HL-60/S4 treated with retinoic acid at 250 ng/mL for 4 days and 3 days (cell line): ENCODE results near the gene INHBC.

Experiments used
- in situ Hi-C: fragments of 300-500 bp; cut with MboI; formaldehyde crosslinking; loops from 2 replicates; pipeline ENCODE4 v1.7.0; 2022; ENCODE audit warnings: low sequenced_read_pairs

INHBC gene

DNA sequence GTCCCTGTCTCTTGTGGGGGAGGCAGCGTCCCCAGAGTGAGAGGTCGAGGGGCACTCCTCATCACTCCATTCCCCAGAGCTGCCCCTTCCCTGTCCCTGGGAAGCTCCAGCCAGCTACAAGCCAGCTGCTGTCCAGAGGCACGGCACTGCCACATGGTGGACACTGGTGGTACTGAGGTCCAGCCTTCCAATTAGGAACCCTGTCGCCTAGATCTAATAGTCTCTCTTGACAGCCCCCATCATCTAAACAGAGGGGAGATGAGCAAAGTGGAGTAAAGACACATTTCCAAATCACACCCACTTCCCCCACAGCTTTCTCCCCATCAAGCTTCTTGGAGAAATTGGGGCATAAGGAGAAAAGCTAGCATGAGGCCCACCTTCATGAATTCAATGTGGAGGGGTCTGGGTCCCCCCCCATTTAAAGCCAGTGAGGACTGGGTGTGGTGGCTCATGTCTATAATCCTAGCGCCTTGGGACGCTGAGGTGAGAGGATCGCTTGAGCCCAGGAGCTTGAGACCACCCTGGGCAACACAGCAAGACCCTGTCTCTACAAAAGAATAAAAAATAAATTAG, 18.4 kb downstream of the INHBC start:
- in situ Hi-C loops, result loop anchor here (10.0 kb wide), 1 partner anchor 188 kb away; no protein-coding TSS in a partner anchor

DNA sequence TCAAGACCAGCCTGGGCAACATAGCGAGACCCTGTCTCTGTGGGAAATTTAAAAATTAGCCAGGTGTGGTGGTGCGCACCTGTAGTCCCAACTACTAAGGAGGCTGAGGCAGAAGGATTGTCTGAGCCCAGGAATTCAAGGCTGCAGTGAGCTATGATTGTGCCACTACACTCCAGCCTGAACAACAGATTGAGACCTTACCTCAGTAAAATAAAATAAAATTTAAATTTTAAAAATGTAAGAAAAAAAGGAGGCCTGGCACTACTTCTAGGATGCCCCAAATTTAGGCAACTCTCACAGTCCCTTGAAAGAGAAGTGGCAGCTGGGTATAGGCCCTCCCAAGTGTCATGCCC, 19.6 kb downstream of the INHBC start:
- in situ Hi-C loops, result loop anchor here (10.0 kb wide), 1 partner anchor 189 kb away; no protein-coding TSS in a partner anchor

DNA sequence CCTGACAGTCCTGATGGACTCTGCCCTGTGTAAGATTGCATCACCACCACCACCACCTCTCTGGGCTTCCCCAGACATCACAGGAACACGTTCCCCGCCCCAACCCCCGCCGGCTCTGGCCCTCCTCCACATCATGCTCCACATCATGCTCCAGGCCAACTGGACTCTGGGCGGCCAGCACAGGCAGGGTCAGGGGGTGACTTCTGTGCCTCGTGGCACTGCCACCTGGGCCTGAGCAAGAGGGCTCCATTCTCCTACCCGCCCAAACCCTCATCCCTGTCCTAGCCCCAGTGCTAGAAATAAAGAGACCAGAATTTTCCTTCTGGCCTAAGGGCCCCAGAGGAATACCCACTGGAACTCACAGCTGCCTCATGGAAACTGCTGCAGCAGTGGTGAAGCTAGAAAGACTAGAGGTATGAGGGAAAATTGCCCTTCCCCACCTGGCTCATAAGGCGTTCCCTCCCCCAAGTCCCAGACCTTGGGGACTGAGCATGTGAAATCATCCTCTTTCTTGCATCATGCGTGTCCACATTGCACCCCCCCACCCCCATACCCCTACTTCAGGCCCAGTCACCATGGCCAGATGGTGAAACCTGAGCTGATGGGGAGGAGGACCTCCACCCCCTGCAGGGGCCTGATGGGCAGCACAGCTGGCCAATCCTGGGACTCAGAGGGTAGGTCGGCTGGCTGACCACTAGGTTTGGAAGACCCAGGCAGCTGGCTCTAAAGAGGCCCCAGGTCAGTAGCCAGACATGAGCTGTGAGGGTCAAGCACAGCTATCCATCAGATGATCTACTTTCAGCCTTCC, 20.2 kb downstream of the INHBC start, which contains the start of gene INHBE:
TSS of gene INHBE (plus strand) at position 742 of the 808 bp plus-strand sequence. CDS start 230 bp downstream, outside the sequence.
- in situ Hi-C loops, result loop anchor here (10.0 kb wide), 1 partner anchor 190 kb away; no protein-coding TSS in a partner anchor

DNA sequence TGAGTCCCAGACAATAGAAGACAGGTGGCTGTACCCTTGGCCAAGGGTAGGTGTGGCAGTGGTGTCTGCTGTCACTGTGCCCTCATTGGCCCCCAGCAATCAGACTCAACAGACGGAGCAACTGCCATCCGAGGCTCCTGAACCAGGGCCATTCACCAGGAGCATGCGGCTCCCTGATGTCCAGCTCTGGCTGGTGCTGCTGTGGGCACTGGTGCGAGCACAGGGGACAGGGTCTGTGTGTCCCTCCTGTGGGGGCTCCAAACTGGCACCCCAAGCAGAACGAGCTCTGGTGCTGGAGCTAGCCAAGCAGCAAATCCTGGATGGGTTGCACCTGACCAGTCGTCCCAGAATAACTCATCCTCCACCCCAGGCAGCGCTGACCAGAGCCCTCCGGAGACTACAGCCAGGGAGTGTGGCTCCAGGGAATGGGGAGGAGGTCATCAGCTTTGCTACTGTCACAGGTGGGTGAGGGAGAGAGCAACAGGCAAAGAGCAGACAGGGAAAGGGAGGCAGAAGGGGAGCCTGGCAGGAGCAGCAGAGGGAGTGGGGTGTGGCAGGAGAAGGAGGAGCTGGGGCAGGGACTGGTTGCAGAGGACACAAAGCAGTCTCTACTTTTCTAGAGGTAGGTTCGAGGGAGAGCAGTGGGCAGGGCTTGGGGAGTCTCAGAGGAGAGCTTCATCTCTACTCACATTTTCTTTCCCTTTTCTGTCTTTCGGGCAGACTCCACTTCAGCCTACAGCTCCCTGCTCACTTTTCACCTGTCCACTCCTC, 21.0 kb downstream of the INHBC start:
- in situ Hi-C loops, result loop anchor here (10.0 kb wide), 1 partner anchor 191 kb away; no protein-coding TSS in a partner anchor

DNA sequence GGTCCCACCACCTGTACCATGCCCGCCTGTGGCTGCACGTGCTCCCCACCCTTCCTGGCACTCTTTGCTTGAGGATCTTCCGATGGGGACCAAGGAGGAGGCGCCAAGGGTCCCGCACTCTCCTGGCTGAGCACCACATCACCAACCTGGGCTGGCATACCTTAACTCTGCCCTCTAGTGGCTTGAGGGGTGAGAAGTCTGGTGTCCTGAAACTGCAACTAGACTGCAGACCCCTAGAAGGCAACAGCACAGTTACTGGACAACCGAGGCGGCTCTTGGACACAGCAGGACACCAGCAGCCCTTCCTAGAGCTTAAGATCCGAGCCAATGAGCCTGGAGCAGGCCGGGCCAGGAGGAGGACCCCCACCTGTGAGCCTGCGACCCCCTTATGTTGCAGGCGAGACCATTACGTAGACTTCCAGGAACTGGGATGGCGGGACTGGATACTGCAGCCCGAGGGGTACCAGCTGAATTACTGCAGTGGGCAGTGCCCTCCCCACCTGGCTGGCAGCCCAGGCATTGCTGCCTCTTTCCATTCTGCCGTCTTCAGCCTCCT, 21.6 kb downstream of the INHBC start:
- in situ Hi-C loops, result loop anchor here (10.0 kb wide), 1 partner anchor 191 kb away; no protein-coding TSS in a partner anchor

DNA sequence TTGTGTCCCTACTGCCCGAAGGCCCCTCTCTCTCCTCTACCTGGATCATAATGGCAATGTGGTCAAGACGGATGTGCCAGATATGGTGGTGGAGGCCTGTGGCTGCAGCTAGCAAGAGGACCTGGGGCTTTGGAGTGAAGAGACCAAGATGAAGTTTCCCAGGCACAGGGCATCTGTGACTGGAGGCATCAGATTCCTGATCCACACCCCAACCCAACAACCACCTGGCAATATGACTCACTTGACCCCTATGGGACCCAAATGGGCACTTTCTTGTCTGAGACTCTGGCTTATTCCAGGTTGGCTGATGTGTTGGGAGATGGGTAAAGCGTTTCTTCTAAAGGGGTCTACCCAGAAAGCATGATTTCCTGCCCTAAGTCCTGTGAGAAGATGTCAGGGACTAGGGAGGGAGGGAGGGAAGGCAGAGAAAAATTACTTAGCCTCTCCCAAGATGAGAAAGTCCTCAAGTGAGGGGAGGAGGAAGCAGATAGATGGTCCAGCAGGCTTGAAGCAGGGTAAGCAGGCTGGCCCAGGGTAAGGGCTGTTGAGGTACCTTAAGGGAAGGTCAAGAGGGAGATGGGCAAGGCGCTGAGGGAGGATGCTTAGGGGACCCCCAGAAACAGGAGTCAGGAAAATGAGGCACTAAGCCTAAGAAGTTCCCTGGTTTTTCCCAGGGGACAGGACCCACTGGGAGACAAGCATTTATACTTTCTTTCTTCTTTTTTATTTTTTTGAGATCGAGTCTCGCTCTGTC, 22.3 kb downstream of the INHBC start:
- in situ Hi-C loops, result loop anchor here (10.0 kb wide), 1 partner anchor 192 kb away; no protein-coding TSS in a partner anchor

DNA sequence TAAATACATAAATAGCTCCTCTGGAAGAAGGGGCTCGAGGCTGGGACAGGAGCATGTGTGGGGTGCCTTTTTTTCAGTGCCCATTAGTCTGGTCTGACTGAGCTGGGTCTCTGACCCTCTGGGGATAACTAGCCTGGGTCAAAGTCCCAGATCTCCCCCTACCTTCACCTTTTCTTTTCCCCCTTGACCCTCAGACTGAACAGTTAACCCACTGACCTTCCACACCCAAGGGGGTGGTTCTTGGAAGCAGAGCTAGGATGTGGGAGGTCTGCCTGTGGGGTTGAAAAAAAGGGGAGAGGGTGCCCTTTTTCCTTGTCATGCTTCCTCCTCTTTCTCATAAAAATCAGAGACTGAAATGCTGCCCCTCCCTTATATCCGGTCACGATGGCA, 24.1 kb downstream of the INHBC start:
- in situ Hi-C loops, result loop anchor here (10.0 kb wide), 1 partner anchor 194 kb away; no protein-coding TSS in a partner anchor

DNA sequence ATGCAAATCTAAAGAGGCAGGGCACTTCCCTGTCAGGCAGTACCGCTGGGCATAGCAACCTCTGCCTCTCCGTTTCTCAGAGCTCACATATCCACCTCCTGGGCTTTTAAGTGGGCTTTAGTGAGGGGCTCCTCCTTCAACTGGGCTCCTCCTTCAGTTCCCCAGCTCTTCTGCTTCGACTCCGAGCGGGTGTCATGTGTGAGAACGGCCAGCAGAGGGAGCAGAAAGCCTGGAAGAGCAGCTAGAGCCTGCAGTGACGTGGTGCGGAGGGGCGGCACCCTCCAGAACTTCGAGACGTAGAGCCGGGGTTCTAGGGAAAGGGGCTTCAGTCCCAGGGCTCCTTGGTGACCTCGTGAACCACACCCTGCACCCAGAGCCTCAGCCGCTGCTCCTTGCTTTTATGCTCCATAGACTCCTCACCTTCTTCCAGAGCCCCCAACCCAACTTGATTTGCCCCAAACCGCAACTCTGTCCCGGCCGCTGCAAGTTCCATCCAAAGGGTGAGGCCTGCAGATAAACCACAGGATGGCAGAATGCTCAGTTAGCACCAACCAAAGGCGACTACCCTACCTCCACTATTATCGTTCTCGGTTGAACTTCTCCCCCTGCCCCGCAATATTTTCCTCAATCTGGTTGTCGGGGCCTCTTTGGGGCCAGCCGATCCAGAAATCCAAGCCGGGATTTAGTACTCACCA, 24.6 kb downstream of the INHBC start:
- in situ Hi-C loops, result loop anchor here (10.0 kb wide), 1 partner anchor 194 kb away; no protein-coding TSS in a partner anchor

DNA sequence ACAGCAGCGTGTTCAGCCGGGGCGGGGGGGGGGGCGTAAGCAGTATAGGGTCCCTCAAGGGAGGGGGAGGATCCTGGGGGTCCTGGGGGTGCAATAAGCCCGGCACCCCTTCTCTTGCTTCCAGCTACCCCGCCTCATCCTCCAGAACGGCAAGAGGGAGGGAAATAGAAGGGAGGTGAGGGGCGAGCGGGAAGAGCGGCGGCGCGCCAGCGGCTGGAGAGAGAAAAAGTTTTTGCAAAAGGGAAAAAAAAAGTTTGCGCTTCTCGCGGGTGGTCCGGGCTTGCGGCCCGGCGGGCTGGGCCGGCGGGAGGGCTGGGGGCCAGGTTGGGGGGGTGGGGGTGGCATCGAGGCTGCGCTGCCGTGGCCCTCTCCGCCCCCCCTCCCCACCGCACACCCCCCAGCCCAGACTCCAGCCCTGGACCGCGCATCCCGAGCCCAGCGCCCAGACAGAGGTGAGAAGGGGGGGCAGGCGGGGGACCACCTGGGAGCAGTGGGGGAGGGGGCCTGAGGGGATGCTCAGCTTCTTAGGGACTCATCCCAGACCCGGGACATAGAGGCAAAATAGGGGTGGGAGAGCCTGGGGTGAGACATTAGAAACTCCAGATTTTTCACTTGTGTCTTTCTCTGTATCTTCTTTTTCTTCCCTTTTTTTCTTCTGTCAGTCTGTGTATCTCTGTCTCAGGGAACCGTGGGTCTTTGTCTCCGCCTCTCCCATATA, 25.3 kb downstream of the INHBC start, which contains the start of gene GLI1:
TSS of gene GLI1 (plus strand) at position 36 of the 718 bp plus-strand sequence. CDS start 3,907 bp downstream, outside the sequence.
- in situ Hi-C loops, result loop anchor here (10.0 kb wide), 1 partner anchor 195 kb away; no protein-coding TSS in a partner anchor

DNA sequence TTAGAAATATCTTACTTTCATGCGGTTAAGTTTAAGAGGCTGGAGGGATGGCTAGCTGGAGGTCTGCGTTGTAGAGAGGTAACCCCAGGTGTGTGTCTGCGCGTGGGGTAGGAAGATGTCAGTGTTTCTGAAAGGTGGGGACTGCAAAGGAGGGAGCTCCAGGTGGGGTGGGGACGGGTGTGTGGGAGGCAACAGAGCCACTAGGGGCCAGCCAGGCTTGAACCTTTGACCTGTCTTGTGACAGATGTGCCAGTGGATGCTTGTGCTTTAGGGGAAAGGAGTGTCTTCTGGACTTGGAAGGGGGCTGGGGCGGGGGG, 25.8 kb downstream of the INHBC start:
- in situ Hi-C loops, result no loop called here

DNA sequence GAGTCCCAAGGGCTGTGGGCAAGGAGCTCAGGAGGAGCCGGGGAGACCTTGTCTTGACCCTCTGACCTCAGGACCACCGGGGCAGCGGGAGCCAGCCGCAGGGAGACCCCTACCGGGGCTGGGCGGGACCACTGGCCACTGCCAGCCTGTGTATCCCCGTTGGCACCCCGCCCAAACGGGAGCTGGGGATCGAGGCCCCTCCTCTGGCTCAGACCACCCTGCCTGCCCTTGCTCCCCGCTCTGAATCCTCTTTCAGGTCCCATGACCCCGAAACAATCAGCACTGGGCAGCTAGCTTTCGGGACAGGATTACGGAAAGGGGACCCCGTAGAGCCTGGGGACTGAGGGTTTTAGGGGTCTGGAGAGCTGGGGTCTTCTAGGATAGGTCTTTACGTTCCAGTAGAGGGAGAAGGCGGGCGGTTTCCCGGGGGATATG, 26.3 kb downstream of the INHBC start:
- in situ Hi-C loops, result no loop called here

DNA sequence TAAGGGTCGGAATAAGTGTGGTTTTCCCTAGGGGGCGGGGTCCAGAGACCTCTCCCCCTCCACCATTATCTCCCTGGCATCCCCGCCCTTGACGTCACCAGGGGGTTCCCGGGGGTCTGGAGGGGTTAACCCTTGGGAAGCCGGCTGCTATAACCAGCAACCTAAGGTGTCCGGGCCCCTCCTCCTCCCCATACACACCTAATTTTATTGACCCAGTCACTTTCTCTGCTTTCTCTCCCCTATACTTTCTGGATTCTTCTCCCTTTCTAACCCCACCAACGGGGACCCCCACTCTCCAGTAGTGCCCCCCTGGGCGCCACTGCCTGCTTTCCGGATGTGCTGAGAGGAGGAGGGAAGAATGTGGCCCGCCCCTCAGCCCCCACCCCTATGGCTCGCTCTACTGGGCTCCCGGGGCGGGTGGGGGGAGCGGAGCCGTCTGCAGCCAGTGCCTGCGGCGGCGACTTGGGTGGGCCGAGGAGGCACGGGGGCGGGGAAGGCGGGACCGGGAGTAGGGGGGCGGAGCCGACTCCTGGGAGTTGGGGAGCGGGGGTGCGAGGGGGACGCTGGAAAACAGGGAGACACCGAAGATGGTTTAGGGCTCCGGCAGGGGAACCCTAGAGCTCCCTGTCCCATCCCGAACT, 26.8 kb downstream of the INHBC start:
- in situ Hi-C loops, result no loop called here

DNA sequence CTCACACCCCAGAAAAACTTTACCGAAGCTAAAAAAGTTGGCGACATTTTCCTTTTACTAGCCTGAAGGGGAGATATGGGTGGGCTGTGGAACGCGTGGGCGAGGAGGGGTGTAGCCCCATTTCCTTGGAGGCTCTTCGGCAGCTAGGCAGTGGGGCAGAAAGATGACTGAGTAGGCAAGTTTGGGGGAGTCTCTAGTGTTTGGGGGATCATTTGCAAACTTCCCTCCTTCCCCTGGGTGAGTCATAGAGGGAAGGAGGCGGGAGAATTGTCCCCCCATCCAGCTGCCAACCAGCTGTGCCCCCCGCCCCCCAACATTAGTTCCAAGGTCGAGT, 27.3 kb downstream of the INHBC start:
- in situ Hi-C loops, result no loop called here

DNA sequence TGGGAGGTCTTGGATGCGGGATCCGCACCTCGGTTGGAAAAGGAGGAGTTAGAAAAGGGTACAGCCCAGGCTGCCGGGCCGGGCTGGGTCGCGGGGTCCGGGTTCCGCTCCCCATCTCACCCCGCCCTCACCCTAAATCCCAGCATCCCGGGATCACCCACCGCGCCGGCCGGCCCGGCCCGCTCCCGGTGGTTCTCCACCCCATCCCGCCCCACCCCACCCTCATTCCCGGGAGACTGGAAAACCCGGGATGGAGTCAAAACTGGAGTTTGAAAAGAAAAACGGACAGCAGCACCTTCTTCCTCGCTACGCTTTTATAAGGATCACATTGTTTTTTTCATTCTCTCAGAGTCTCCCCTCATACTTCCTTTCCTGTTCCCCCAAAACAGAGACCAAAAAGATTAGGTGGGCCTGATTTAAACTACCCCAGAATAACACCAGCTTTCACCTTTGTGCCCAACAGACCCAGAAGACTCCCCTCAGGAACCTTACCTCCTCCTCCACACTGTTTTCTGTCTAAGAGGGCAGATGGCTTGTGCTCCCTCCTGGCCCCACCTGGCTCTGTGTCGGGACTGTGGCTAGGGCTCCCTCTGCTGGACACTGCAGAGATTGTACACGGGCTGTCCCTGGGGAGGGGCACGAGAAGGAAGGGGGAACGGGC, 27.8 kb downstream of the INHBC start:
- in situ Hi-C loops, result no loop called here

DNA sequence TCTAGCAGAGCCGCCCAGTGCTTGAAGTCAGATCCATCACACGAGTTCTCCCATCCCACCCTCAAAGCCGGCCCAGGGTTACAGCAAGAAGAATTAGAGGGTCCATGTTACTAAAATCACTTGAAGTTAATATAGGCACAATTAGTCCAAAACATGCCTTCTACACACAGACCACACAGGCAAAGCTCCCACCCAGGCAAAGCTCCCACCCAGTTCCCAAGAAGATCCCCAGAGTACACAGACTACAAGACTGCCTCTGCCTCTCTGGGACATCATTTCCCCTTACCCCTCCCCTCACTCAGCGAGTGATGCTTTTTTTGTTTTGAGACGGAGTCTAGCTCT, 28.3 kb downstream of the INHBC start:
- in situ Hi-C loops, result no loop called here

DNA sequence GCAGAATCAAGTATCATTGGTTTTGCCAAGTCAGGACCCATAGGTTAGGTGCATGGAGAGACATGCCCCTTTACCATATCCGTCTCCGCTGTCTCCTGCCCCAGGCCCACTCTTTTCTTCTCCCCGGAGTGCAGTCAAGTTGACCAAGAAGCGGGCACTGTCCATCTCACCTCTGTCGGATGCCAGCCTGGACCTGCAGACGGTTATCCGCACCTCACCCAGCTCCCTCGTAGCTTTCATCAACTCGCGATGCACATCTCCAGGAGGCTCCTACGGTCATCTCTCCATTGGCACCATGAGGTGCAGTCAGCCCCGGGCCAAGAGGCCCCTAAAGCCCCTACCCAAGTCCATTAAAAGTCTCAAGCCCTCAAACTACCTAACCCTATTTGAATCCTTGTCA, 30.0 kb downstream of the INHBC start:
- in situ Hi-C loops, result no loop called here

DNA sequence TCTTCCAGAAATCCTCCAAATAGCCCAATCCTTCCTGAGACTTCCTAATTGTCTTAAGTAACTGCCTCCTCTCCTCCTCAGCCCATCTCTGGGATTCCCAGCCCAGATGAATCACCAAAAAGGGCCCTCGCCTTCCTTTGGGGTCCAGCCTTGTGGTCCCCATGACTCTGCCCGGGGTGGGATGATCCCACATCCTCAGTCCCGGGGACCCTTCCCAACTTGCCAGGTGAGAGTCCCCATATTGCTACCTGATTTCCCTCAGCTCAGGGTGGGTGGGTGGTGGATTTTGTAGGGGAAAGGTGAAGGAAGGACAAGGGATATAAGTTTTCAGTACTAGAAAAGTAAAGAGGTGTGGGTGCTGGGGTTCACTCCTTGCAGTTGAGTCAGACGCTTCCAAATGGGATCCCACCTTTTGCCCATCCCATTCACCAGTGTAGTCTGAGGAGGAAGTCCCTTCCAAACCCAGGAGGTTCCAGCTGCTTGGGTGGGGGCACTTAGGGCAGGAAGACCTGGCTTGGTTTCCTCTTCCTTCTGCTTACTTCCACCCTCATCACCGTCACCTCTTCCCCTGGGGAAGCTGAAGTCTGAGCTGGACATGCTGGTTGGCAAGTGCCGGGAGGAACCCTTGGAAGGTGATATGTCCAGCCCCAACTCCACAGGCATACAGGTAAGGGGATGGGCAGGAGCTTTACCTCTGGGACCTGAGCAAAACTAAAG, 30.6 kb downstream of the INHBC start:
- in situ Hi-C loops, result no loop called here
